Panc1 (cell line): ENCODE results near the gene TRNAU1AP. TPM values are rescaled to one million over a fixed set of nuclear protein-coding genes. Genes with fewer than 3 reads are reported as not detected.
"Not testable (repeated sequence)": the region's sequence is repeated elsewhere in the genome, so short reads cannot be mapped to it uniquely, and the experiment has no call there.

Experiments used
- ATAC-seq: fragments of 200-7000 bp; cut with Tn5 transposase; 2 replicates; pipeline ENCODE4 v1.9.1; 2020; ENCODE audit warnings: mild to moderate bottlenecking, moderate library complexity
- BruUV-seq: library from RNA; stranded (reverse); fragments of 400-500 nt; replicated peaks from 2 replicates; lab custom pipeline; 2021; lab: Mats Ljungman, UMichigan
- CTCF ChIA-PET: fragments of 300-600 bp; sonication (Branson Sonifier 250); formaldehyde crosslinking; loops from one replicate; lab custom pipeline; 2022; ENCODE audit warnings: antibody characterized with exemption; lab: Charles Lee
- POLR2A ChIA-PET: fragments of 300-600 bp; sonication (Branson Sonifier 250); formaldehyde crosslinking; loops from one replicate; lab custom pipeline; 2022; ENCODE audit warnings: antibody characterized with exemption; lab: Charles Lee
- DNase-seq: peaks from one replicate; pipeline ENCODE4 v3.0.0-alpha.2; 2010; ENCODE audit warnings: low read depth, low spot score
- H3K27ac ChIP-seq: 2 replicates; pipeline ENCODE4 v1.5.1; 2011; ENCODE audit warnings: mild to moderate bottlenecking, low read length, inconsistent platforms
- H3K27me3 ChIP-seq: fragments of 200-500 bp; sonication (Bioruptor generic); 2 replicates; pipeline ENCODE4 v1.6.0; 2014; ENCODE audit warnings: low read length, inconsistent platforms; ENCODE audit not compliant: control insufficient read depth, insufficient read depth
- H3K36me3 ChIP-seq: fragments of 200-500 bp; sonication (Bioruptor generic); 2 replicates; pipeline ENCODE4 v1.5.1; 2014; ENCODE audit warnings: inconsistent platforms, mild to moderate bottlenecking, low read length, moderate library complexity; ENCODE audit not compliant: control insufficient read depth, insufficient read depth
- H3K4me1 ChIP-seq: 2 replicates; pipeline ENCODE4 v1.5.1; 2011; ENCODE audit warnings: inconsistent platforms, mild to moderate bottlenecking, low read length, moderate library complexity; ENCODE audit not compliant: control insufficient read depth, insufficient read depth
- H3K4me3 ChIP-seq, 2 experiments: 2 replicates each; pipeline ENCODE4 v1.5.1; 2011 to 2012; ENCODE audit warnings: low read depth in 2 of 2, low read length in 2 of 2, mild to moderate bottlenecking in 2 of 2, inconsistent platforms in 1 of 2, moderate library complexity in 1 of 2
- H3K9me3 ChIP-seq: fragments of 200-500 bp; sonication (Bioruptor generic); 2 replicates; pipeline ENCODE4 v1.5.1; 2014; ENCODE audit warnings: low read depth, mild to moderate bottlenecking, inconsistent platforms, low read length, moderate library complexity; ENCODE audit not compliant: control insufficient read depth, insufficient read depth
- POLR2AphosphoS5 ChIP-seq: IDR thresholded peaks from 2 replicates; pipeline ENCODE4 v1.6.1; 2012; ENCODE audit warnings: mild to moderate bottlenecking, low read depth, low read length, moderate library complexity
- SIN3A ChIP-seq: IDR thresholded peaks from 2 replicates; pipeline ENCODE4 v1.6.1; 2012; ENCODE audit warnings: low read depth, mild to moderate bottlenecking, low read length, moderate library complexity, borderline replicate concordance; ENCODE audit not compliant: insufficient read depth
- TCF7L2 ChIP-seq: IDR thresholded peaks from 2 replicates; pipeline ENCODE4 v1.6.1; 2011; ENCODE audit warnings: mild to moderate bottlenecking, low read depth, low read length, inconsistent platforms
- in situ Hi-C: cut with HindIII; loops from 2 replicates; pipeline ENCODE4 v1.10.0; 2016; ENCODE audit warnings: low sequenced_read_pairs, low pct_unique_long_range_greater_than_20kb
- intact Hi-C: fragments of 100-400 bp; cut with micrococcal nuclease; formaldehyde crosslinking; loops from one replicate; pipeline ENCODE4 v1.10.0; 2022; ENCODE audit not compliant: unreplicated experiment
- total RNA-seq: library from RNA; stranded (reverse); gene quantifications from one replicate; pipeline ENCODE4 v1.2.1, GENCODE V29; 2021; ENCODE audit not compliant: unreplicated experiment
- TF ChIP-seq, protein P1 (sequence below): fragments of 450-650 bp; IDR thresholded peaks from 2 replicates; pipeline ENCODE4 v1.5.1; 2017; ENCODE audit warnings: mild to moderate bottlenecking
- TF ChIP-seq, protein P2 (sequence below), 2 experiments: IDR thresholded peaks; 2 replicates each; pipeline ENCODE4 v1.6.1; 2011 to 2012; ENCODE audit warnings: low read depth in 2 of 2, control low read depth in 1 of 2, low read length in 1 of 2, mild to moderate bottlenecking in 1 of 2, moderate library complexity in 1 of 2; ENCODE audit not compliant: insufficient read depth in 1 of 2

Gene TRNAU1AP
- total RNA-seq, 1 experiment from 2014 or later: 39.1 TPM

DNA sequence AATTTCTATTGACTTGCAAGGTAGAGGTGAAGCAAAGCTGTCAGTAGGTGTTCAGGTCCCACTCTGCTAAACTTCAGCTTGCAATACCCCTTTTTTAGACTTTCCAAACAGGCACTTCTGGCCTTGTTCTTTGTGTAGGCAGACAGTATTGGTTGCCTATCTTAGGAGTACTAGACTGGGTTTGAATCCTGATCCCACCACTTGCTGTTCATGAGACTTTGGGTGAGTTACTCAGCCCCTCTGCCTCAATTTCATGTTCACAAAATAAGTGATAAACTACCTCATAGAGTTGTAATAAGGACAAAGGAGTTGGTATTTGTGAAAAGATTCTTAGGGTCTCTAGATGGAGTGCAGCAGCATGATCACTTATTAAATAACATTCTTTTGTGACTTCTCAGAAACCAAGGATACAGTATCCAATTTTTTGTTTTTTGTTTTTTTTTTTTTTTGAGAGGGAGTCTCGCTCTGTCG, 41.9 kb upstream of the TRNAU1AP start:
- H3K27me3 ChIP-seq: no peaks in the 10 kb centered on the region
- peak; percentile 80 for DNase-seq
- POLR2A ChIA-PET: interaction anchor here (0.5 to 0.6 kb wide), 3 partner anchors 40 to 154 kb away, joined by 3 to 5 read pairs (median 3); no protein-coding TSS in a partner anchor
- CTCF ChIA-PET: interaction anchor here (0.7 kb wide), 1 partner anchor 93 kb away, joined by 7 read pairs; no protein-coding TSS in a partner anchor
- H3K4me1 ChIP-seq: peaks cover 34% of the 10 kb centered on the region
- ATAC-seq: peak; percentile 2
- in situ Hi-C loops: no loop called here
- intact Hi-C loops: no loop called here
- TF ChIP-seq SIN3A (peak; percentile 55; the same call in 1 of the 2 replicates), POLR2AphosphoS5 (peak; percentile 88), TCF7L2 (no peak)
- no peaks in the 10 kb centered on the region for H3K9me3 ChIP-seq
- BruUV-seq: no TSS peak
- H3K27ac ChIP-seq: peak overlapping the region; percentile 100
- peaks cover 36% of the 10 kb centered on the region for H3K36me3 ChIP-seq
- H3K4me3 ChIP-seq: no peak overlapping the region

DNA sequence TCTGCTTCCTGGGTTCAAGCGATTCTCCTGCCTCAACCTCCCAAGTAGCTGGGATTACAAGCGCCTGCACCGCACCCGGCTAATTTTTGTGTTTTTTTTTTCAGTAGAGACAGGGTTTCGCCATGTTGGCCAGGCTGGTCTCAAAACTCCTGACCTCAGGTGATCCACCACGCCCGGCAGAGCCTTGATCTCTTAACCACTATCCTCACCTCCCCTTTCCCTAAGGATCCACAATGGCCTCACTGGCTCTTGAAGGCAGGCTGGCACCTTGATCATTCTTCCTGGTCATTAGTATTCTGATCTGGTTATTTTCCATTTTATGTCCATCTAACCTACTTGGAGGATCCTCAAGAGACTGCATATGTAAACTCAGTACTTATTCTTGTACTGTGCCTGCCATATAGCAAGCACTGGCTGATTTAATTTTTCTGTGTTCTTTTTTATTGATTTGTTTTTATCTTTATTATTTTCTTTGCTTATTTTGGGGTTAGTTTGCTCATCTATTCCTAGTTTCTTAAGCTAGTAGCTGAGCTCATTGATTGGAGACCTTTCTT, 40.8 kb upstream of the TRNAU1AP start:
- H3K36me3 ChIP-seq: peaks cover 28% of the 10 kb centered on the region
- H3K27ac ChIP-seq: peak overlapping the region; percentile 42
- no TSS peak for BruUV-seq
- POLR2A ChIA-PET: interaction anchor here (0.7 to 0.8 kb wide), 3 partner anchors 14 to 131 kb away, joined by 3 to 10 read pairs (median 4); partner anchors contain the start of gene TAF12
- in situ Hi-C loops (no loop called here), intact Hi-C loops (no loop called here)
- peaks cover 34% of the 10 kb centered on the region for H3K4me1 ChIP-seq
- H3K9me3 ChIP-seq: no peaks in the 10 kb centered on the region
- CTCF ChIA-PET: no interaction called here
- H3K4me3 ChIP-seq: no peak overlapping the region
- TF ChIP-seq POLR2AphosphoS5: peak; percentile 35; the same call in 1 of the 2 replicates
- no peak for TF ChIP-seq SIN3A
- H3K27me3 ChIP-seq: no peaks in the 10 kb centered on the region
- ATAC-seq: no peak
- no peak for DNase-seq

DNA sequence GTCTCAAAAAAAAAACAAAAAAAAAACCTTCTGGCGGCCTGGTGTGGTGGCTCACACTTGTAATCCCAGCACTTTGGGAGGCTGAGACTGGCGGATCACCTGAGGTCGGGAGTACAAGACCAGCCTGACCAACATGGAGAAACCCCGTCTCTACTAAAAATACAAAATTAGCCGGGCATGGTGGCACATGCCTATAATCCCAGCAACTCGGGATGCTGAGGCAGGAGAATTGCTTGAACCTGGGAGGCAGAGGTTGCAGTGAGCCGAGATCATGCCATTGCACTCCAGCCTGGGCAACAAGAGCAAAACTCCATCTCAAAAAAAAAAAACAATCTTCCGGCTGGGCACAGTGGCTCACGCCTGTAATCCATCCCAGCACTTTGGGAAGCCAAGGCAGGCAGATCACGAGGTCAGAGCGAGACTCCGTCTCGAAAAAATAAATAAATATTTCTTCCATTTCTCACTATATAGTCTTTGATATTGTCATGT, 38.4 kb upstream of the TRNAU1AP start:
- ATAC-seq: peak; percentile 0; the same call in 1 of the 2 replicates
- DNase-seq, H3K27me3 ChIP-seq, H3K27ac ChIP-seq, H3K9me3 ChIP-seq, H3K4me3 ChIP-seq, BruUV-seq, intact Hi-C loops, in situ Hi-C loops: not testable (repeated sequence)
- peaks cover 11% of the 10 kb centered on the region for H3K36me3 ChIP-seq
- CTCF ChIA-PET: interaction anchor here (0.6 kb wide), 2 partner anchors 69 to 169 kb away, joined by 4 to 6 read pairs; no protein-coding TSS in a partner anchor
- POLR2A ChIA-PET: interaction anchor here (0.6 to 0.7 kb wide), 2 partner anchors 54 to 236 kb away, joined by 3 to 5 read pairs; no protein-coding TSS in a partner anchor
- H3K4me1 ChIP-seq: peaks cover 25% of the 10 kb centered on the region

DNA sequence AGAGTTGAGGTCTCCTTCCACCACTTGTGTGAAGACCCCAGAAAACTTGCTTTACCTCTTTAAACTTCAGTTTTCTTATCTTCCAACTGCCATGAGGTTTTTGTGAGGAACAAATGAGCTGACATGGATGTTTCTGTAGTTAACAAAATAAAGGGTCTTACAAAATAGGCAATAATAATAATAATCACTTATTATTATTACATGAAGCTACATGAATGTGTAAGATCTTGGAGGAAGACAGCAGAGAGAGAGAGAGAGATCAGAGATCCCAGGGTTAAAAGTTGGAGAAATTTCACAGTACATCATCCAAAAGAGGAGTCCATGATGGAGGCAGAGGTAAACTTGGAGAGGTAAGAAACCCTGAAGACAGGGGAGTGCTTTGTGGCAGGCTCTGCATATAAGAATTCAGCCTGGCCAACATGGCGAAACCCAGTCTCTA, 36.3 kb upstream of the TRNAU1AP start:
- Histone ChIP-seq H3K9me3 (no peaks in the 10 kb centered on the region), H3K27me3 (no peaks in the 10 kb centered on the region), H3K27ac (no peak overlapping the region; the same call in 1 of the 2 replicates), H3K4me1 (peaks cover 20% of the 10 kb centered on the region), H3K36me3 (peaks cover 4% of the 10 kb centered on the region; the same call in 1 of the 2 replicates), H3K4me3 (no peak overlapping the region)
- intact Hi-C loops (loop anchor here (5.0 kb wide), 1 partner anchor 86 kb away; no protein-coding TSS in a partner anchor), in situ Hi-C loops (no loop called here)
- no peak for TF ChIP-seq POLR2AphosphoS5
- no peak for TF ChIP-seq TCF7L2
- TF ChIP-seq, protein P1, sequence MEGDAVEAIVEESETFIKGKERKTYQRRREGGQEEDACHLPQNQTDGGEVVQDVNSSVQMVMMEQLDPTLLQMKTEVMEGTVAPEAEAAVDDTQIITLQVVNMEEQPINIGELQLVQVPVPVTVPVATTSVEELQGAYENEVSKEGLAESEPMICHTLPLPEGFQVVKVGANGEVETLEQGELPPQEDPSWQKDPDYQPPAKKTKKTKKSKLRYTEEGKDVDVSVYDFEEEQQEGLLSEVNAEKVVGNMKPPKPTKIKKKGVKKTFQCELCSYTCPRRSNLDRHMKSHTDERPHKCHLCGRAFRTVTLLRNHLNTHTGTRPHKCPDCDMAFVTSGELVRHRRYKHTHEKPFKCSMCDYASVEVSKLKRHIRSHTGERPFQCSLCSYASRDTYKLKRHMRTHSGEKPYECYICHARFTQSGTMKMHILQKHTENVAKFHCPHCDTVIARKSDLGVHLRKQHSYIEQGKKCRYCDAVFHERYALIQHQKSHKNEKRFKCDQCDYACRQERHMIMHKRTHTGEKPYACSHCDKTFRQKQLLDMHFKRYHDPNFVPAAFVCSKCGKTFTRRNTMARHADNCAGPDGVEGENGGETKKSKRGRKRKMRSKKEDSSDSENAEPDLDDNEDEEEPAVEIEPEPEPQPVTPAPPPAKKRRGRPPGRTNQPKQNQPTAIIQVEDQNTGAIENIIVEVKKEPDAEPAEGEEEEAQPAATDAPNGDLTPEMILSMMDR: no peak
- no peak for TF ChIP-seq SIN3A
- TF ChIP-seq, protein P2, sequence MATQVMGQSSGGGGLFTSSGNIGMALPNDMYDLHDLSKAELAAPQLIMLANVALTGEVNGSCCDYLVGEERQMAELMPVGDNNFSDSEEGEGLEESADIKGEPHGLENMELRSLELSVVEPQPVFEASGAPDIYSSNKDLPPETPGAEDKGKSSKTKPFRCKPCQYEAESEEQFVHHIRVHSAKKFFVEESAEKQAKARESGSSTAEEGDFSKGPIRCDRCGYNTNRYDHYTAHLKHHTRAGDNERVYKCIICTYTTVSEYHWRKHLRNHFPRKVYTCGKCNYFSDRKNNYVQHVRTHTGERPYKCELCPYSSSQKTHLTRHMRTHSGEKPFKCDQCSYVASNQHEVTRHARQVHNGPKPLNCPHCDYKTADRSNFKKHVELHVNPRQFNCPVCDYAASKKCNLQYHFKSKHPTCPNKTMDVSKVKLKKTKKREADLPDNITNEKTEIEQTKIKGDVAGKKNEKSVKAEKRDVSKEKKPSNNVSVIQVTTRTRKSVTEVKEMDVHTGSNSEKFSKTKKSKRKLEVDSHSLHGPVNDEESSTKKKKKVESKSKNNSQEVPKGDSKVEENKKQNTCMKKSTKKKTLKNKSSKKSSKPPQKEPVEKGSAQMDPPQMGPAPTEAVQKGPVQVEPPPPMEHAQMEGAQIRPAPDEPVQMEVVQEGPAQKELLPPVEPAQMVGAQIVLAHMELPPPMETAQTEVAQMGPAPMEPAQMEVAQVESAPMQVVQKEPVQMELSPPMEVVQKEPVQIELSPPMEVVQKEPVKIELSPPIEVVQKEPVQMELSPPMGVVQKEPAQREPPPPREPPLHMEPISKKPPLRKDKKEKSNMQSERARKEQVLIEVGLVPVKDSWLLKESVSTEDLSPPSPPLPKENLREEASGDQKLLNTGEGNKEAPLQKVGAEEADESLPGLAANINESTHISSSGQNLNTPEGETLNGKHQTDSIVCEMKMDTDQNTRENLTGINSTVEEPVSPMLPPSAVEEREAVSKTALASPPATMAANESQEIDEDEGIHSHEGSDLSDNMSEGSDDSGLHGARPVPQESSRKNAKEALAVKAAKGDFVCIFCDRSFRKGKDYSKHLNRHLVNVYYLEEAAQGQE (IDR thresholded peaks at IDR 0.05; ENCODE audit: insufficient read depth in 1 of 2, low read depth in 2 of 2, low read length in 1 of 2): no peak
- POLR2A ChIA-PET: interaction anchor here (0.6 to 0.7 kb wide), 3 partner anchors 64 to 504 kb away, joined by 4 to 9 read pairs (median 5); no protein-coding TSS in a partner anchor
- BruUV-seq: no TSS peak
- no peak for ATAC-seq
- CTCF ChIA-PET: interaction anchor here (0.6 kb wide), 1 partner anchor 184 kb away, joined by 3 read pairs; no protein-coding TSS in a partner anchor
- no peak for DNase-seq
